Mucosa of descending colon (tissue), 3 donors: ENCODE measurements around the gene RETREG1. TPM values are rescaled to one million over a fixed set of nuclear protein-coding genes. Genes with fewer than 3 reads are reported as not detected.

ENCODE experiments used
- ATAC-seq: fragments of 200-7000 bp; cut with Tn5 transposase; one replicate; pipeline ENCODE4 v1.9.1; 2020; ENCODE audit warnings: mild to moderate bottlenecking, moderate library complexity
- DNase-seq, 3 donors: peaks; one replicate each; pipeline ENCODE4 v3.0.0-alpha.2; 2020
- H3K36me3 ChIP-seq: fragments of 200-600 bp; one replicate; pipeline ENCODE4 v1.8.0; 2021; ENCODE audit warnings: low read depth, mild to moderate bottlenecking
- H3K4me1 ChIP-seq: fragments of 200-600 bp; one replicate; pipeline ENCODE4 v1.8.0; 2021; ENCODE audit warnings: low read depth, mild to moderate bottlenecking
- H3K4me3 ChIP-seq: fragments of 200-600 bp; one replicate; pipeline ENCODE4 v1.8.0; 2021; ENCODE audit warnings: mild to moderate bottlenecking
- H3K9me3 ChIP-seq: fragments of 200-600 bp; one replicate; pipeline ENCODE4 v1.8.0; 2021; ENCODE audit warnings: mild to moderate bottlenecking
- CTCF ChIP-seq: fragments of 200-600 bp; IDR thresholded peaks from one replicate; pipeline ENCODE4 v1.8.0; 2022; ENCODE audit warnings: antibody characterized with exemption, mild to moderate bottlenecking
- intact Hi-C, 2 donors: fragments of 100-400 bp; cut with DNase I in 1 of 2; cut with micrococcal nuclease in 1 of 2; formaldehyde crosslinking; loops; one replicate each; pipeline versions ENCODE4 v1.11.0 to v1.11.1; 2022; cut with DNase I, micrococcal nuclease
- total RNA-seq, 3 donors: library from RNA; stranded (reverse); fragmentation: NEBNext Ultra II Directional in 2 of 3; extraction: Animal tissue kit (Norgen Biotek cat#: 25700) in 2 of 3; gene quantifications; one replicate each; pipeline versions ENCODE4 v1.2.1 to v1.2.4, GENCODE V29; 2021 to 2023
- donor health status: DM: no; HTN: no; CAD: no; lungs with moderate emphysema.
- donor health status: DM: no; HTN: no; CAD: no.
- donor health status: DM: no; HTN: yes; CAD: no.

RETREG1 gene
- total RNA-seq, 3 donors from 2014 or later, result 54.1 to 102 (median 55.8) TPM

GRCh38 chr5:16484081-16484480, 132.7 kb downstream of the RETREG1 start:
- Histone ChIP-seq H3K36me3 (no peaks in the 10 kb centered on the region), H3K4me1 (peaks cover 40% of the 10 kb centered on the region), H3K9me3 (no peaks in the 10 kb centered on the region), H3K4me3 (no peak overlapping the region)
- intact Hi-C loops, result loop anchor here in 1 of 2 donors (10.0 kb wide), 1 partner anchor 181 kb away; no protein-coding TSS in a partner anchor
- DNase-seq (no peak), ATAC-seq (no peak)
- no peak for TF ChIP-seq CTCF

GRCh38 chr5:16483361-16483760, 133.4 kb downstream of the RETREG1 start:
- DNase-seq (peak in 1 of 3 donors; percentile 60), ATAC-seq (peak; percentile 80)
- peaks cover 37% of the 10 kb centered on the region for H3K4me1 ChIP-seq
- no peak for TF ChIP-seq CTCF
- H3K9me3 ChIP-seq, result no peaks in the 10 kb centered on the region
- H3K4me3 ChIP-seq, result no peak overlapping the region
- no peaks in the 10 kb centered on the region for H3K36me3 ChIP-seq
- intact Hi-C loops, result loop anchor here in 1 of 2 donors (10.0 kb wide), 1 partner anchor 181 kb away; no protein-coding TSS in a partner anchor

- no peak for DNase-seq
- intact Hi-C loops, result loop anchor here in 1 of 2 donors (10.0 kb wide), 1 partner anchor 182 kb away; no protein-coding TSS in a partner anchor
- TF ChIP-seq CTCF, result no peak
- ATAC-seq, result no peak
- no peaks in the 10 kb centered on the region for H3K36me3 ChIP-seq
- peaks cover 32% of the 10 kb centered on the region for H3K4me1 ChIP-seq
- H3K4me3 ChIP-seq, result no peak overlapping the region
- H3K9me3 ChIP-seq, result no peaks in the 10 kb centered on the region
Observed at GRCh38 chr5:16482891-16483290, 133.9 kb downstream of the RETREG1 start.

GRCh38 chr5:16480821-16481538, 135.8 kb downstream of the RETREG1 start:
- intact Hi-C loops, result loop anchor here in 1 of 2 donors (10.0 kb wide), 1 partner anchor 184 kb away; no protein-coding TSS in a partner anchor
- H3K4me1 ChIP-seq, result peaks cover 21% of the 10 kb centered on the region
- no peaks in the 10 kb centered on the region for H3K9me3 ChIP-seq
- H3K36me3 ChIP-seq, result no peaks in the 10 kb centered on the region
- ATAC-seq, result peak; percentile 42
- no peak for DNase-seq
- no peak for TF ChIP-seq CTCF
- no peak overlapping the region for H3K4me3 ChIP-seq

GRCh38 chr5:16480144-16480543, 136.7 kb downstream of the RETREG1 start:
- ATAC-seq, result no peak
- Histone ChIP-seq H3K9me3 (no peaks in the 10 kb centered on the region), H3K36me3 (no peaks in the 10 kb centered on the region), H3K4me3 (no peak overlapping the region), H3K4me1 (peaks cover 17% of the 10 kb centered on the region)
- intact Hi-C loops, result loop anchor here in 1 of 2 donors (10.0 kb wide), 1 partner anchor 185 kb away; no protein-coding TSS in a partner anchor
- DNase-seq, result no peak
- no peak for TF ChIP-seq CTCF
